Thyroid gland (tissue), 4 donors: ENCODE measurements around the gene GOLIM4. TPM values are rescaled to one million over a fixed set of nuclear protein-coding genes. Genes with fewer than 3 reads are reported as not detected.

Experiments used
- DNase-seq, 2 donors: peaks; one replicate each; pipeline ENCODE4 v3.0.0-alpha.2; 2019
- H3K27ac ChIP-seq, 3 donors: fragments of 200-600 bp; sonication (generic); 1 replicate in 2 of 3; 2 replicates in 1 of 3; pipeline ENCODE4 v1.5.1; 2016 to 2019; ENCODE audit warnings: mild to moderate bottlenecking in 1 of 3, moderate library complexity in 1 of 3
- H3K27me3 ChIP-seq: fragments of 200-600 bp; sonication (generic); one replicate; pipeline ENCODE4 v1.5.1; 2019
- H3K36me3 ChIP-seq, 2 donors: fragments of 200-600 bp; sonication (generic); one replicate each; pipeline ENCODE4 v1.5.1; 2016 to 2019
- H3K4me1 ChIP-seq, 2 donors: fragments of 200-600 bp; sonication (generic); one replicate each; pipeline ENCODE4 v1.5.1; 2017 to 2019
- H3K4me3 ChIP-seq, 3 donors: fragments of 200-600 bp; sonication (generic); replicated peaks in 1 of 3; 1 replicate in 2 of 3; 2 replicates in 1 of 3; pipeline ENCODE4 v1.5.1; 2016; ENCODE audit warnings: mild to moderate bottlenecking in 1 of 3
- H3K9me3 ChIP-seq: fragments of 200-600 bp; sonication (generic); one replicate; pipeline ENCODE4 v1.5.1; 2017
- CTCF ChIP-seq, 6 experiments: fragments of 200-600 bp in 3 of 6; fragments of 450-650 bp in 3 of 6; sonication (generic) in 3 of 6; IDR thresholded peaks; one replicate each; pipeline ENCODE4 v1.5.1; 2016 to 2019; ENCODE audit warnings: antibody characterized with exemption in 6 of 6, mild to moderate bottlenecking in 2 of 6, inconsistent platforms in 1 of 6, moderate library complexity in 1 of 6
- POLR2A ChIP-seq, 2 donors: fragments of 450-650 bp; IDR thresholded peaks; one replicate each; pipeline ENCODE4 v1.6.1; 2017; ENCODE audit warnings: antibody characterized with exemption in 2 of 2, mild to moderate bottlenecking in 2 of 2, moderate library complexity in 1 of 2
- WGBS, 2 donors: methylation state at CpG; one replicate each; pipeline ENCODE4 v1.1.5; 2017; 5-methylcytosine and 5-hydroxymethylcytosine counted together
- intact Hi-C: fragments of 100-400 bp; cut with DNase I; formaldehyde crosslinking; loops from one replicate; pipeline ENCODE4 v1.15.1; 2023
- total RNA-seq, 4 donors: library from RNA; depleted of rRNA; stranded (reverse); fragments of >200 nt; gene quantifications; one replicate each; pipeline ENCODE4 v1.2.3, GENCODE V29; 2016

GOLIM4 gene
- total RNA-seq, 4 donors from 2014 or later, result 32.2 to 41.8 (median 34.2) TPM

DNA sequence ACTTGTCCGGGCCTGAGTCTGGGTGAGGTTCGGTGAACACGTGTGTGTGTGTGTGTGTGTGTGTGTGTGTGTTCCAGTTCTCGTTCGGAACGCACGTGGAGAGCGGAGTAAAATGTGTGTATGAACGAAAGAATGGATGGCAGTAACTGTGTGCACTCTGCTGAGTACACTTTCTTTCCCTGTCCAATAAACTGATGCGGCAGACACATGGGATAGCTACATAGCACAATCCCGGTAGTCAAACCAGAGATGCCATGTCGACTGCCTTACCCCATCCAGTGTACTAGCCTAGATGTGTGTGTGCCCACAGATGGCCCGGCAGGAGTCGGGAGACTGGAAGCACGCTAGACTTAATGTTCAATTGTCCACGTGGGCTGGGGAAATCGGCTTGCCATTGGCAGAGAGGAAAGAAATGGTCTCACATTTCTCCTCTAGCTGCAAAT, 507 bp upstream of the GOLIM4 start:
- intact Hi-C loops, result no loop called here
- Histone ChIP-seq H3K27me3 (no peaks in the 10 kb centered on the region), H3K36me3 (no peaks in the 10 kb centered on the region), H3K27ac (peak overlapping the region in 2 of 3 donors; percentile 90 to 94), H3K4me3 (peak overlapping the region; percentile 38 to 85 (median 72)), H3K4me1 (peaks cover 20 to 23% of the 10 kb centered on the region in 2 donors), H3K9me3 (no peaks in the 10 kb centered on the region)
- TF ChIP-seq POLR2A (IDR thresholded peaks at IDR 0.05) (no peak), CTCF (IDR thresholded peaks at IDR 0.05) (no peak)
- WGBS, 2 donors, result 0 to 3% methylated on average over 16 to 17 of the region's 17 CpGs
- DNase-seq, result peak; percentile 65

- Histone ChIP-seq H3K27me3 (no peaks in the 10 kb centered on the region), H3K4me1 (peaks cover 20 to 23% of the 10 kb centered on the region in 2 donors), H3K9me3 (no peaks in the 10 kb centered on the region), H3K36me3 (no peaks in the 10 kb centered on the region), H3K27ac (peak overlapping the region; percentile 57 to 94 (median 90)), H3K4me3 (peak overlapping the region; percentile 42 to 85 (median 72))
- TF ChIP-seq POLR2A (IDR thresholded peaks at IDR 0.05), result no peak
- TF ChIP-seq CTCF (IDR thresholded peaks at IDR 0.05), result peak in 2 of 6 experiments; percentile 13 to 24
- intact Hi-C loops, result no loop called here
- DNase-seq, result peak; percentile 34 to 50
- WGBS, 2 donors, result 0 to 1% methylated on average over 14 to 38 of the region's 70 CpGs
Observed at GRCh38 chr3:168094877-168095610, 680 bp downstream of the GOLIM4 start.

DNA sequence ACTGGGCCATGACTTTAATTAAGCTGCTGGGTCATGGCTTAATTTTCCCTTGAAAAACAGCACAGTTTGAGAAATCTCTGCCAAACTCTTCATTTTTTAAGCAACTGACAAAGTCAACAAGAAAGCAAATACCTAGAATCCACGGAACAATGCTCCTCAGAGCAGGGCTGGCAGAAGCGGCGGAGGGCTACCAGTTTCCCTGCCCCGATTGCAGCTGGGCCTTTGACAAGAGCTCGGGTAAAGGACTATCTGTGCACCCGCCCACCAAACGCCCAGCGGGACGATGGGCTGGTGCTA, 1.2 kb downstream of the GOLIM4 start:
- intact Hi-C loops, result no loop called here
- TF ChIP-seq POLR2A (IDR thresholded peaks at IDR 0.05) (no peak), CTCF (IDR thresholded peaks at IDR 0.05) (no peak)
- no peaks in the 10 kb centered on the region for H3K27me3 ChIP-seq
- 2 to 5% methylated on average over 9 of the region's 9 CpGs for WGBS, 2 donors
- peaks cover 20 to 23% of the 10 kb centered on the region in 2 donors for H3K4me1 ChIP-seq
- no peaks in the 10 kb centered on the region for H3K36me3 ChIP-seq
- peak overlapping the region; percentile 57 to 94 (median 90) for H3K27ac ChIP-seq
- DNase-seq, result no peak
- H3K9me3 ChIP-seq, result no peaks in the 10 kb centered on the region
- peak overlapping the region; percentile 42 to 85 (median 72) for H3K4me3 ChIP-seq

- Histone ChIP-seq H3K9me3 (no peaks in the 10 kb centered on the region), H3K36me3 (no peaks in the 10 kb centered on the region), H3K27ac (no peak overlapping the region), H3K27me3 (no peaks in the 10 kb centered on the region), H3K4me1 (peaks cover 20 to 23% of the 10 kb centered on the region in 2 donors), H3K4me3 (no peak overlapping the region)
- no peak for TF ChIP-seq POLR2A (IDR thresholded peaks at IDR 0.05)
- TF ChIP-seq CTCF (IDR thresholded peaks at IDR 0.05), result no peak
- WGBS, 2 donors, result 85 to 87% methylated on average over 3 of the region's 3 CpGs
- DNase-seq, result no peak
- intact Hi-C loops, result no loop called here
Observed at GRCh38 chr3:168093790-168094189, 1.9 kb downstream of the GOLIM4 start.

- no peak for TF ChIP-seq POLR2A (IDR thresholded peaks at IDR 0.05)
- TF ChIP-seq CTCF (IDR thresholded peaks at IDR 0.05), result no peak
- no peak for DNase-seq
- intact Hi-C loops, result no loop called here
- Histone ChIP-seq H3K4me1 (peaks cover 20 to 23% of the 10 kb centered on the region in 2 donors), H3K4me3 (no peak overlapping the region), H3K27me3 (no peaks in the 10 kb centered on the region), H3K9me3 (no peaks in the 10 kb centered on the region), H3K27ac (no peak overlapping the region), H3K36me3 (no peaks in the 10 kb centered on the region)
- 83 to 92% methylated on average over 2 of the region's 2 CpGs for WGBS, 2 donors
Observed at GRCh38 chr3:168093229-168093628, 2.5 kb downstream of the GOLIM4 start.
